H1 (cell line): ENCODE measurements around the gene ENPP3.

ENCODE experiments used
- EGR1 ChIP-seq: IDR thresholded peaks from 2 replicates; pipeline ENCODE4 v1.6.1; 2011; ENCODE audit warnings: low read depth, low read length, borderline replicate concordance
- EP300 ChIP-seq, 2 experiments: IDR thresholded peaks; 1 replicate in 1 of 2; 2 replicates in 1 of 2; pipeline ENCODE4 v1.6.1; 2011 to 2012; ENCODE audit warnings: low read depth in 2 of 2, low read length in 2 of 2, mild to moderate bottlenecking in 2 of 2, borderline replicate concordance in 1 of 2, inconsistent platforms in 1 of 2, moderate library complexity in 1 of 2
- EZH2 ChIP-seq: fragments of 200-600 bp; sonication (generic); IDR thresholded peaks from 2 replicates; pipeline ENCODE4 v1.7.1; 2012; ENCODE audit warnings: low read depth, mild to moderate bottlenecking, moderate library complexity, low read length, inconsistent platforms; ENCODE audit not compliant: severe bottlenecking
- GABPA ChIP-seq: IDR thresholded peaks from 2 replicates; pipeline ENCODE4 v1.6.1; 2011; ENCODE audit warnings: mild to moderate bottlenecking, low read length, moderate library complexity, borderline replicate concordance; ENCODE audit not compliant: insufficient read depth
- KDM1A ChIP-seq: fragments of 200-600, 300-600 bp; sonication (generic); IDR thresholded peaks from 2 replicates; pipeline ENCODE4 v1.7.1; 2016; ENCODE audit warnings: mild to moderate bottlenecking, low read length, borderline replicate concordance
- POLR2A ChIP-seq, 2 experiments: IDR thresholded peaks; 1 replicate in 1 of 2; 2 replicates in 1 of 2; pipeline ENCODE4 v1.6.1; 2011; ENCODE audit warnings: low read depth in 2 of 2, low read length in 2 of 2, mild to moderate bottlenecking in 2 of 2; ENCODE audit errors: control extremely low read depth in 1 of 2
- POU5F1 ChIP-seq: IDR thresholded peaks from 2 replicates; pipeline ENCODE4 v1.6.1; 2011; ENCODE audit warnings: low read depth, mild to moderate bottlenecking, low read length, moderate library complexity
- RNF2 ChIP-seq: fragments of 200-900, 300-1000 bp; sonication (generic); IDR thresholded peaks from 2 replicates; pipeline ENCODE4 v1.7.1; 2016; ENCODE audit warnings: borderline replicate concordance, low read depth, mild to moderate bottlenecking, antibody characterized with exemption, low read length; ENCODE audit not compliant: poor library complexity, severe bottlenecking; ENCODE audit errors: missing control alignments
- SUZ12 ChIP-seq: fragments of 200-600 bp; sonication (generic); IDR thresholded peaks from 2 replicates; pipeline ENCODE4 v1.6.1; 2012; ENCODE audit warnings: mild to moderate bottlenecking, inconsistent platforms, low read length, moderate library complexity, mixed read lengths
- TCF12 ChIP-seq: IDR thresholded peaks from 2 replicates; pipeline ENCODE4 v1.6.1; 2011; ENCODE audit warnings: low read depth, mild to moderate bottlenecking, low read length
- TF ChIP-seq, protein P1 (sequence below), 3 experiments: IDR thresholded peaks; 1 replicate in 2 of 3; 2 replicates in 1 of 3; pipeline versions ENCODE4 v1.5.1 to v1.6.1; 2011; ENCODE audit warnings: low read length in 3 of 3, mild to moderate bottlenecking in 3 of 3, inconsistent platforms in 2 of 3, low read depth in 1 of 3, moderate library complexity in 1 of 3; ENCODE audit not compliant: insufficient read depth in 1 of 3; ENCODE audit errors: control extremely low read depth in 1 of 3
- TF ChIP-seq, protein P2 (sequence below): IDR thresholded peaks from 2 replicates; pipeline ENCODE4 v1.6.1; 2012; ENCODE audit warnings: inconsistent platforms

DNA sequence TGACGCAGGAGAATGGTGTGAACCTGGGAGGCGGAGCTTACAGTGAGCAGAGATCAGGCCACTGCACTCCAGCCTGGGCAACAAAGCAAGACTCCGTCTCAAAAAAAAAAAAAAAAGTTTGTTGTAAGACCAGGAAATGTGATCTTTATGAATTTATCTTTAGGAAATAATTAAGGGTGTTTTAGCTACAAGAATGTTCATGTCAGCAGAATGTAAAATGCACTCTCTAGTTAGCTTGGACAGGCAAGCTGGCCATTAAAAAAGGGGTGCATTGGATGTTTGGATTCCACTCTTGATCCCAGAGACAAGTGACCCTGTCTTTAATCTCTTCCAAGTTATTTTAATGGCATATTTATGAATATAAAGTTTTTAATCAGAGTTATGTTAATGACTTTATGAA is 19.6 kb downstream of the ENPP3 start:
- TF ChIP-seq, protein P1, sequence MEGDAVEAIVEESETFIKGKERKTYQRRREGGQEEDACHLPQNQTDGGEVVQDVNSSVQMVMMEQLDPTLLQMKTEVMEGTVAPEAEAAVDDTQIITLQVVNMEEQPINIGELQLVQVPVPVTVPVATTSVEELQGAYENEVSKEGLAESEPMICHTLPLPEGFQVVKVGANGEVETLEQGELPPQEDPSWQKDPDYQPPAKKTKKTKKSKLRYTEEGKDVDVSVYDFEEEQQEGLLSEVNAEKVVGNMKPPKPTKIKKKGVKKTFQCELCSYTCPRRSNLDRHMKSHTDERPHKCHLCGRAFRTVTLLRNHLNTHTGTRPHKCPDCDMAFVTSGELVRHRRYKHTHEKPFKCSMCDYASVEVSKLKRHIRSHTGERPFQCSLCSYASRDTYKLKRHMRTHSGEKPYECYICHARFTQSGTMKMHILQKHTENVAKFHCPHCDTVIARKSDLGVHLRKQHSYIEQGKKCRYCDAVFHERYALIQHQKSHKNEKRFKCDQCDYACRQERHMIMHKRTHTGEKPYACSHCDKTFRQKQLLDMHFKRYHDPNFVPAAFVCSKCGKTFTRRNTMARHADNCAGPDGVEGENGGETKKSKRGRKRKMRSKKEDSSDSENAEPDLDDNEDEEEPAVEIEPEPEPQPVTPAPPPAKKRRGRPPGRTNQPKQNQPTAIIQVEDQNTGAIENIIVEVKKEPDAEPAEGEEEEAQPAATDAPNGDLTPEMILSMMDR (IDR thresholded peaks at IDR 0.05; ENCODE audit: control extremely low read depth in 1 of 3, insufficient read depth in 1 of 3, low read depth in 1 of 3, low read length in 3 of 3): no peak
- no peak for TF ChIP-seq POLR2A (IDR thresholded peaks at IDR 0.05; ENCODE audit: control extremely low read depth in 1 of 2, low read depth in 2 of 2, low read length in 2 of 2)
- TF ChIP-seq, protein P2, sequence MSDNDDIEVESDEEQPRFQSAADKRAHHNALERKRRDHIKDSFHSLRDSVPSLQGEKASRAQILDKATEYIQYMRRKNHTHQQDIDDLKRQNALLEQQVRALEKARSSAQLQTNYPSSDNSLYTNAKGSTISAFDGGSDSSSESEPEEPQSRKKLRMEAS: no peak
- no peak for TF ChIP-seq TCF12
- TF ChIP-seq KDM1A: no peak
- no peak for TF ChIP-seq EP300 (IDR thresholded peaks at IDR 0.05; ENCODE audit: borderline replicate concordance in 1 of 2, low read depth in 2 of 2, low read length in 2 of 2)
- TF ChIP-seq SUZ12: no peak
- TF ChIP-seq POU5F1: no peak
- TF ChIP-seq EZH2: no peak
- no peak for TF ChIP-seq GABPA
- no peak for TF ChIP-seq RNF2
- no peak for TF ChIP-seq EGR1
